ENCODE data around the gene SMARCC1. TPM values are rescaled to one million over a fixed set of nuclear protein-coding genes. Genes with fewer than 3 reads are reported as not detected.
A peak's percentile ranks its signal among the peaks of the same experiment; 100 is the strongest.

SMARCC1 gene
- total RNA-seq, 1 donor from 2014 or later, result 146 TPM

- Histone ChIP-seq H4K20me1 (ENCODE audit: insufficient read depth, low read length) (peaks cover 27% of the 10 kb centered on the region), H3K4me2 (ENCODE audit: low read length) (no peak overlapping the region), H3K79me2 (ENCODE audit: insufficient read depth, low read length) (no peaks in the 10 kb centered on the region), H3K27ac (ENCODE audit: low read depth, low read length) (no peak overlapping the region), H3K36me3 (ENCODE audit: insufficient read depth, low read length) (peaks cover 31% of the 10 kb centered on the region), H3K27me3 (ENCODE audit: insufficient read depth, low read length) (no peaks in the 10 kb centered on the region), H2AFZ (ENCODE audit: low read depth, low read length) (no peak overlapping the region), H3K4me1 (ENCODE audit: insufficient read depth, low read length) (peaks cover 47% of the 10 kb centered on the region), H3K4me3 (ENCODE audit: insufficient read depth, low read depth, low read length) (no peak overlapping the region), H3K9me3 (ENCODE audit: insufficient read depth, low read depth, low read length) (no peaks in the 10 kb centered on the region), H3K9ac (ENCODE audit: low read length) (no peak overlapping the region)
- FAIRE-seq, result no peak
- Mint-ChIP-seq H3K27me3 (ENCODE audit: low read depth, unreplicated experiment) (no peaks in the 10 kb centered on the region), H3K4me3 (ENCODE audit: unreplicated experiment) (no peak overlapping the region), H3K27ac (ENCODE audit: unreplicated experiment) (peak overlapping the region; percentile 70), H3K4me1 (ENCODE audit: low read depth, unreplicated experiment) (peaks cover 28% of the 10 kb centered on the region), H3K9me3 (ENCODE audit: unreplicated experiment) (no peaks in the 10 kb centered on the region), H3K36me3 (ENCODE audit: low read depth, unreplicated experiment) (peaks cover 19% of the 10 kb centered on the region)
- no peak for TF ChIP-seq CTCF (IDR thresholded peaks at IDR 0.05; ENCODE audit: insufficient read depth, low read depth, low read length)
- TF ChIP-seq EZH2 (IDR thresholded peaks at IDR 0.05; ENCODE audit: insufficient read depth, low read length), result no peak
- no peak for DNase-seq (ENCODE audit: low read depth)
These were observed 171.1 kb downstream of the SMARCC1 start for GRCh38 chr3:47610583-47610982.

- H3K27me3 ChIP-seq (ENCODE audit: insufficient read depth, low read length), result no peaks in the 10 kb centered on the region
- no peak for DNase-seq (ENCODE audit: low read depth)
- H3K79me2 ChIP-seq (ENCODE audit: insufficient read depth, low read length), result peaks cover 11% of the 10 kb centered on the region
- Mint-ChIP-seq H3K9me3 (ENCODE audit: unreplicated experiment) (no peaks in the 10 kb centered on the region), H3K4me3 (ENCODE audit: unreplicated experiment) (no peak overlapping the region), H3K36me3 (ENCODE audit: low read depth, unreplicated experiment) (peaks cover 26% of the 10 kb centered on the region), H3K27ac (ENCODE audit: unreplicated experiment) (no peak overlapping the region), H3K27me3 (ENCODE audit: low read depth, unreplicated experiment) (no peaks in the 10 kb centered on the region), H3K4me1 (ENCODE audit: low read depth, unreplicated experiment) (peaks cover 43% of the 10 kb centered on the region)
- no peak overlapping the region for H3K4me3 ChIP-seq (ENCODE audit: insufficient read depth, low read depth, low read length)
- H3K4me1 ChIP-seq (ENCODE audit: insufficient read depth, low read length), result peaks cover 21% of the 10 kb centered on the region
- H3K36me3 ChIP-seq (ENCODE audit: insufficient read depth, low read length), result peaks cover 32% of the 10 kb centered on the region
- no peak for FAIRE-seq
- no peak overlapping the region for H3K9ac ChIP-seq (ENCODE audit: low read length)
- H2AFZ ChIP-seq (ENCODE audit: low read depth, low read length), result no peak overlapping the region
- TF ChIP-seq CTCF (IDR thresholded peaks at IDR 0.05; ENCODE audit: insufficient read depth, low read depth, low read length), result no peak
- no peak for TF ChIP-seq EZH2 (IDR thresholded peaks at IDR 0.05; ENCODE audit: insufficient read depth, low read length)
- no peak overlapping the region for H3K4me2 ChIP-seq (ENCODE audit: low read length)
- no peaks in the 10 kb centered on the region for H3K9me3 ChIP-seq (ENCODE audit: insufficient read depth, low read depth, low read length)
- peaks cover 58% of the 10 kb centered on the region for H4K20me1 ChIP-seq (ENCODE audit: insufficient read depth, low read length)
- H3K27ac ChIP-seq (ENCODE audit: low read depth, low read length), result no peak overlapping the region
These were observed 174.4 kb downstream of the SMARCC1 start for GRCh38 chr3:47607335-47607734.

- Mint-ChIP-seq H3K27ac (ENCODE audit: unreplicated experiment) (peak overlapping the region; percentile 0), H3K4me3 (ENCODE audit: unreplicated experiment) (no peak overlapping the region), H3K27me3 (ENCODE audit: low read depth, unreplicated experiment) (no peaks in the 10 kb centered on the region), H3K9me3 (ENCODE audit: unreplicated experiment) (no peaks in the 10 kb centered on the region), H3K4me1 (ENCODE audit: low read depth, unreplicated experiment) (peaks cover 36% of the 10 kb centered on the region), H3K36me3 (ENCODE audit: low read depth, unreplicated experiment) (peaks cover 29% of the 10 kb centered on the region)
- H3K9me3 ChIP-seq (ENCODE audit: insufficient read depth, low read depth, low read length), result no peaks in the 10 kb centered on the region
- H3K9ac ChIP-seq (ENCODE audit: low read length), result no peak overlapping the region
- H4K20me1 ChIP-seq (ENCODE audit: insufficient read depth, low read length), result peaks cover 58% of the 10 kb centered on the region
- H3K79me2 ChIP-seq (ENCODE audit: insufficient read depth, low read length), result peaks cover 11% of the 10 kb centered on the region
- H3K36me3 ChIP-seq (ENCODE audit: insufficient read depth, low read length), result peaks cover 32% of the 10 kb centered on the region
- FAIRE-seq (no peak), DNase-seq (ENCODE audit: low read depth) (no peak)
- no peaks in the 10 kb centered on the region for H3K27me3 ChIP-seq (ENCODE audit: insufficient read depth, low read length)
- peak overlapping the region; percentile 28 for H3K4me2 ChIP-seq (ENCODE audit: low read length)
- TF ChIP-seq EZH2 (IDR thresholded peaks at IDR 0.05; ENCODE audit: insufficient read depth, low read length) (no peak), CTCF (IDR thresholded peaks at IDR 0.05; ENCODE audit: insufficient read depth, low read depth, low read length) (no peak)
- H3K27ac ChIP-seq (ENCODE audit: low read depth, low read length), result no peak overlapping the region
- H2AFZ ChIP-seq (ENCODE audit: low read depth, low read length), result no peak overlapping the region
- peaks cover 11% of the 10 kb centered on the region for H3K4me1 ChIP-seq (ENCODE audit: insufficient read depth, low read length)
- no peak overlapping the region for H3K4me3 ChIP-seq (ENCODE audit: insufficient read depth, low read depth, low read length)
These were observed 175.5 kb downstream of the SMARCC1 start for GRCh38 chr3:47606165-47606564.
